C1 segment of cervical spinal cord (tissue), 14 donors: Measurements from ENCODE around the gene EPHA2.

Experiments used
- DNase-seq, 14 donors: peaks; one replicate each; lab custom pipeline; 2025; lab: John Stamatoyannopoulos, UW

Gene EPHA2

DNA sequence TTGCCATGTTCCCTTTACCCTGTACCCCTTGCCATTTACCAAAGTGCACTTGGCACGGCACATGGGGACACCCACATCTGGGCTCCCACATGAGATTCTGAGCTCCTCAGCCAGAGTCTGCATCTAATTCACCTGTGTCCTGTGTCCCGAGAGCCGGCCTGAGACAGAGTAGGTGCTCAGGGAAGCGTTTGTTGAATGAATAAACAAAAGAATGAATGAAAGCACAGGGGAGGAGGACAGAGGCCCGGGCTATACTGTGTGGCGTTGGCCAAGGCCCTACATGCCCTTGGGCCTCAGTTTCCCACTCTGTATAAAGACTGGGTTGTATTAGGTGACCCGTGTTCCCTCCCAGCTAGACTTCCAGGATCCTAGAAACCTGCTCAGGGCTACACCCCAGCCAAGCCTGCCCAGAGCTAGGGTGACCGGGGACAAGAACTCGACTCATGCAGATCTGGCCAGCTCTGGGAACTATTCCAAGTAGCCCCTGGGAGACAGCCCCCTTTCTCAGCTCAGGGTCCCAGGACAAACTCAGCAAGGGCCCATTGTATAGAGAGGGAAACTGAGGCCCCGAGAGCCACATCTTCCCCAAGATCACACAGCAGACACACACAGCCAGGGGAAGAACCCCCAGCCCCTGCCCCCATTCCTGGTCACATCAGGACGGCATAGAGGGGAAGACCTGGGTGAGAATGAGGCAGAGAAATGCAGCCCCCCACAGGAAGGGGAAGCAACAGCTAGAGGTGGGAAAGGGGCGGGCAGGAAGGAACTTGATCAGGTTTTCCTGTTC, 6.0 kb downstream of the EPHA2 start:
- DNase-seq, result no peak

DNA sequence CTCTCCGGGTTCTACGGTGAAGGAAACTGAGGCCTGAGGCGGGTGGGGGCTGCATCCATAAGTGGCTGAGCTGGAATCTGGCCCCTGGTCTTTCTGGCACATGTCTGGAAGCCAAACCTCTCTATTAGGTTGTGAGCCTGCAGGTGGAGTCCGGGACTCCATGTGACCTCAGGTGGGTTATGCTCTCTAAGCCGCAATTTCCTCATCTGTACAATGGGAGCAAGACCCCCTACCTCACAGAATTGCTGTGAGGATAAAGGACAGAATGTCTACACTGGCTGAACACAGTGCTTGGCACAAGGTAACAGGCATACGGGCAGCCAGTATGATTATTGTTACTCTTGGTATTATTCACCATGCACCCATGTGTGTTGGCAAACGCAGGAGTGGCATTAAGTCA, 6.7 kb downstream of the EPHA2 start:
- DNase-seq, result no peak

DNA sequence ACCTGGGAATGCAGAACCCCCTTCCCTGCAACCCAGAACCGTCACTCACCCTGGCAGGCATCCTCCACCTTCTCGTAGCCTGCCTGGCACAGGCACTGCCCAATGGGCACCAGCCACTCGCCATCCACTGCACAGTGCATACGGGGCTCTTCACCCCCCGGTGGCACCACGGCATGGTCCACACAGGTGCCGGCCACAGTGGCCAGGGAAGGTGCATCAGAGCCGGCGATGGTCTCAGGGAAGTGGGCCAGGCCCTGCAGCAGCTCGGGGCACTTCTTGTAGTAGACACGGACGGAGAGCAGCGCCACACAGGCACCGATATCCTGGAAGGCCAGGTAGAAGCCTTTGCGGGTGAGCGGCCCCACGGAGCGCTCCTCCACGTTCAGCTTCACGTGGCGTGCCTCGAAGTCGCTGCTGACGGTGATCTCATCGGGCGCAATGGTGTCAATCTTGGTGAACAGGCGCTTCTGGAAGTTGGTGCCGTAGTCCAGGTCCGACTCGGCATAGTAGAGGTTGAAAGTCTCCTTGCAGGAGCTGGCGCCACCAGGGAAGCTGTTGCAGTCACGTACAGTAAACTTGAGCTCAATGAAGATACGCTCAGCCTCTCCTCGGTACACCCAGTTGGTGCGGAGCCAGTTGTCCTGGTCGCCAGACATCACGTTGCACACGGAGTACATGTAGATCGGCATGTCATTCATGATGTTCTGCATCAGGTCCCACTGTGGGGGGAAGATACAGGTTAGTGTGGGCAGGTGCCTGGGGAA, 7.4 kb downstream of the EPHA2 start:
- no peak for DNase-seq

DNA sequence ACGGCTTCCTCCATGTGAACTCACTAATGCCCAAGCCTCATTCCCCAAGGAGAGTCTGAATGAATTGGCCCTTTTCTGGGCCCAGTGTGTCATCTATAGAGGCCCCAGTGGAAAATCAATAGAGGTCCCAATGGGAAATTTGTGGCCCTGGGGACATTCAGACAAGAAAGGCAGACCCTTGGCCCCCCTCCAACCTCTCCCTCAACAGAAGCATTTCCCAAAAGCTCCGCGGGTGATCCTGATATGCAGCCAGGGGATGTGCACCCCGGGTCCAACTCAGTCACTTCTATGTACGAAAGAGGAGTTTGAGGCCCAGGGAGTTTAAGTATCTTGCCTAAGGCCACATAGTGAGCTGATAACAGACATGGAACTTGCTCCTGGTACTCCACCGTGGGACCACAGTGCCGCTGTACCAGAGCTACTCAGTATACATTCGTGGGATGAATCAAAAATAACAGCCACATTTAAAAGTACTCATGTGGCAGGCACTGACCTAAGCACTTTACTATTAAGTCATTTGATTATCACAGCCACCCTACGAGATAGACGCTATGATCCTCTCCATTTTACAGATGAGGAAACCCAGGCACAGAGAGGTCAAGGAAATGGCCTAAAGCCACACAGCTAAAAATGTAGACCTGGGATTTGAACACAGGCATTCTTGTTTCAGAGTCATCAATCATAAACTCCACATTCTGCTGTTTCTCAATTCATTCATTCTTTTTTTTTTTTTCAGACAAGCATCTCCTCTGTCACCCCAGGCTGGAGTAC, 8.5 kb downstream of the EPHA2 start:
- no peak for DNase-seq

DNA sequence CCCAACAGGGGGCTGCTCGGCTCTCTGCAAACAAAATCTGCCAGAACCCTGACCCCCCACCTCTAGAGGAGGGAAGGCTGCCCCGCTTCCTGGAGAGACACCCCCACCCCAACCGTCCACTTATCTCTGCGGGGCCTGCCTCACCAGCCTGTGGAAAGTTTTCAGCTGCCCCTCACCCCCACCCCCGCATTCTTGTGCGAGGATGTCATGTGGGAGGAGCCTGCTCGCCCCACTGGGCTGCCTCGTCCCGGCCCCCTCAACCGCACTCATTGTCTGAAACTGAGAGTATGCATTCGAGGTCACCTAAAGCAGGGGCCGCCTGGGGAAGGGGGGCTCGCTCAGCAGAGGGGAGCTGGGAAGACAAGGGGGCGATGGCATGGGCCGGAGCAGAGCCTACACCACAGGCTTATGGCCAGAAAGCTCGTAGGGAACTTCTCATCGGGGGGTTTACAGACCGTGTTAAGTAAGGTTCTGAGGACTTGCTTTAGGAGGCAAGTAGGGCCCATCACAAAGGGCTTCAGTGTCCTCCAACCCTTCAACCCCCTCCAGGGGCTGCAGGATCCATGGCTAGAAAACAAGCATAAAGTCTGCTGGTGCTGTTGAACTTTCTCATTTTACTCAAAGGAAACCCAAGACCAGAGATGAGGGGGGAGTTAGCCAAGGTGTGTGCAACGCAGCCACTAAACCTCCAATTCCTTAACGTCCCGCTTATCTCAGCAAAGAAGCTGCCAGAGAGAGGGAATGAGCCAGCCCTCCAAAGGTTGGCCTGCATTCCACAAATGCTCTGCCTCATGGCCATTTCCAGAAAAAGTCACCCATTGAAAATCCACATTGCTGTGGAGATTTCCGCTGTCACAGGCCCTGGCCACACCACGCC, 9.4 kb downstream of the EPHA2 start:
- peak in 2 of 14 donors; percentile 12 to 18 for DNase-seq

DNA sequence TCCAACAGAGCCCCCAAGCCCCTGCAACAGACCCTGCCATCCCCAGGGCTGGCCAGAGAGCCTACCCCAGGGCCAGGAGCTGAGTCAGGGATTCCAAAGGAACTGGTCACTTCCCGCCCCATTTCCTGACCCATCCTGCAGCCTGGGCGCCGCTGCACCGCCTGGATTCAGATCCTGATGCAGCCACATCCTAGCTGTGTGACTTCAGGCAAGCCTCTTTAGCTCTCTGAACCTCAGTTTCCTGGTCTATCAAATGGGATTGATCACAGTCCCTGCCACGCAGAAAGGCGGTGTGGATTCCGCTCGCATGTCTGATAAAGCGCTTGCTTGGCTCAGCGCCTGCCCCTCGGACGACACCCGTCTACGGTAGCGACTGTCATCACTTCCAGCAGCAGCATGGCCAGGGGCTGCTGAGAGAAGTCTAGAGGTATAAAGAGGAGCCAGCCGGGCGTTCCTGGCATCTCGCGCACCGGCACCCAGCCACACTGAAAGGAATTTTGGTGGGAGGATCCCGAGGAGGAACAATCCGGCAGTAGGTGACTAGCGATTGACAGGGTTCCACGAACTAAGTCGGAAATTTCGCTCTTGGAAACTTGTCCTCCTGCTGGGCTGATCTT, 10.1 kb downstream of the EPHA2 start:
- peak in 1 of 14 donors; percentile 31 for DNase-seq

DNA sequence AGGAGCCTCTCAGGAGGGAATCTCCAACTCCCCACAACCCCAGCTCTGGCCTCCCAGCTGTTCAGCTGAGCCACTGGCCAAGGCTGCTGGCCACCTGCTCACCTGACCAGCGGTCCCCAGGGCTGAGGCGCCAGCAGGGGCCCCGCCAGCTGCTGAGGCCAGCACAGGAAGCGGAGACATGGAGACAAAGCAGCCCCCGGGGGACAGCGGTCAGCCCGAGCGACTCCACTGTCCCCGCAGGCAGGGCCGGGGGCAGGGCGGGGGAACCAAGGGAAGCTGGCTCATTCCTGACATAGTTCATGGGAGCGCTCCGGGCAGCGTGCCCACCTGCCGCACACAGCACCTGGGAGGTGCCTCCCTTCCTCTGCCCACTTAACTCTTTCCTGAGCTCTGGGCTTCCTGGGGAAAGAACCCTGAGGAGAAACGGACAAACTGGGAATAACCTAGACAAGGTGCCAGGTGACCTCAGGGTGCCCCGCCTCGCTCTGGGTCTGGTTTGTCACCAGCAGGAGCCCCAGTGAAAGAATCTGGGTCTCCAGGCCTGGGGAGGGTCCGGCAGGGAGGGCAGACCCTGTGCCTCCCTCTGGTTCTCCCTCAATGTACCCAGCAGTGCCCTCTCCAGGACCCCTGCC, 10.7 kb downstream of the EPHA2 start:
- no peak for DNase-seq

DNA sequence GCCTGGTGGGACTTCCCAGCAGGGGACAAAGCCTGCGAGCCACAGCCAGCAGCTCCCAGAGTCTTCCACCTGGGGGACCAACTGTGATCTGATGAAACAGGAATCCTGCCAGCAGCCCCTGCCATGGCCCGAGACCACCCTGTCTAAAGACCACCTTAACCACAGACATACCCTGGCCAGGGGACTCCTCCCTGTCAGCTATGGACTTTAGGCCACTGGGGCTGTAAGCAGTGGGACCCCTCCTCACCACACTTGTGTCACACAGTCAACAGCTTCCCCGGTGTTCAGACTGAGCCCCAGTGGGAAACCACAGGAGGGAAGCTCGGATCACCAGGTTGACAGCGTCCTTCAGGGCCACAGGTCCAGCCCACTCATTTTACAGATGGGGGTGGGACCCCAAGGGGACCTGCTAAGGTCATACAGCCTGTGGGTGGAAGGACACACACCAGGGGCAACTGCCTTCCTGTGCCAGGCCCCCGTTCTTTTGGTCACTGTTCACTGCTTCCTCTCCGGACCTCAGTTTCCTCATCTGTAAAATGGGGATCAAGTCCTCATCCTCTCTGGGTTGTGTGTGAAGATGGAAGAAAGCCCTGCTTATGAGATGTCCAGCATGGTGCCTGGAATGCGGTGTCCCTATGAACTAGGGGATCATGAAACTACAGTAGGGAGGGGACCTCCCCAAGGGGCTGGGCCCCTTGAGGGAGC, 11.4 kb downstream of the EPHA2 start:
- DNase-seq, result no peak

DNA sequence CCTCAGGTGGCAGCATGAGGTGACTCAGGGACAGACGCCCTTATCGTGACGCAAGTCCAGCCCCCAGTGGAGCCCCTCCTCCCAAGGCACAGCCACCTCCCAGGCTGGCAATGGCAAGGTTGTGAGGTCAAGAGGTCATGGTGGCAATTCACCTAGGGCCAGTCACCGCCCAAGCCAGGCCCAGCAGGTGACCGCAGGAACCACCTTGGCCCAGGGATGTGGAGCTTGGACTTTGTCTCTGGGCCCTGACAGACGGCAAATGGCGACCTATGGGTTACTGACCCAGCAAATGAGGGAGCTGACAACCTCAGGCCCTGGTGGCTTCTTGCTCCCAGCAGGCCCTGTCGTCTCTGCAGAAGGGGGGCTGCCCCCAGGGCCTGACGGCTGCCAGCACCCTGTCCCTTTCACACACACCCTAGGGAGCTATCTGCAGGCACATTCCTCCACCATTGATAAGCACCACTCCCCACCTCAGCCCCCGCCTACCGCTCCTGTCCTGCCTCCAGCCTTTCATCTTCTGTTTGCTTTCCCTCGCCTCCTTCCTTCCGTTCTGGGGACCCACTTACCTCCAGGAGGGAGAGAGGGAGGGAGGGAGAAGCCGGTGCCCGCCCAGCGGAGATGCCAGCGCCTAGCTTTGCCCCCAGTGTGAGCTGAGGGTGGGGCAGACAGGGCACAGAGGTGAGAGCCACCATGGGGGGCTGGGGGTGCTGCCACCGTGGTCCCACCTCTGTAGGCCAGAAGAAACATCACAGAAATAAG, 12.1 kb downstream of the EPHA2 start:
- no peak for DNase-seq

DNA sequence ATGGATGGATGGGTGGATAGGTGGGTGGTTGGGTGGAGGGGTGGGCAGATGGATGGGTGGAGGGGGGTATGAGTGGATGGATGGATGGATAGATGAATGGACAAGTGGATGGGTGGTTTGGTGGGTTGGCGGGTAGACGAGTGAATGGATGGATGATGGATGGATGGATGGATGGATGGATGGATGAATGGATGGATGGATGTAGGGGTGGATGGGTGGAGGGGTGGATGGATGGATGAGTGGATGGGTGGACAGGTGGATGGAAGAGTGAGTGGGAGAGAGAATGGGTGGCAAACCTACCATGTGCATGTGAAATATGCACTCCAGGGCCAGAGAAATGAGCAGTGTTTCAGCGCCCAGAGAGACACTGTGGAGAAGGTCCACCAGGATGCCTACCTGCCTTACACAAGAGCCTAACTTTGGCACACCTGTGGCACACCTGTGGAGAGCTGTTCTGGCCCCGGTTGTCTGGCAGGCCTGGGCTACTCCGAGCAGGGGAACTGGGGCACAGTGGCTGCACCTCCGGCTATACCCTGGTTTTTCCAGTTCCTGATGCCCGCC, 12.8 kb downstream of the EPHA2 start:
- DNase-seq, result no peak

DNA sequence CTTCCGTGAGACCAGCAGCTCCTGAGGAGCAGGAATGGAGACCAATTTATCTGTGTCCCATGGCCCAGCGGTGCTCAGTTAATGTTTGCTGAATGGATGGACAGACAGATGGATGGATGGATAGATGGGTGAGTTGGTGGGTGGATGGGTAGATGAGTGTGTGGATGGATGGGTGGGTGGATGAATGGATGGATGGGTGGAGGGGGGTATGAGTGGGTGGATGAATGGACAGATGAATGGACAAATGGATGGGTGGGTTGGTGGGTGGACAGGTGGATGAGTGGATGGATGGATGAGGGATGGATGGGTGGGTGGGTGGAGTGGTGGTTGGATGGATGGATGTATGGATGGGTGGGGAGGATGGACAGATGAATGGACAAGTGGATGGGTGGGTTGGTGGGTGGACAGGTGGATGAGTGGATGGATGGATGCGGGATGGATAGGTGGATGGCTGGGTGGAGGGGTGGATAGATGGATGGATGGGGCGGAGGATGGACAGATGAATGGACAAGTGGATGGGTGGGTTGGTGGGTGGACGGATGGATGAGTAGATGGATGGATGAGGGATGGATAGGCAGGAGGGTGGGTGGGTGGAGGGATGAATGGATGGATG, 13.4 kb downstream of the EPHA2 start:
- no peak for DNase-seq

DNA sequence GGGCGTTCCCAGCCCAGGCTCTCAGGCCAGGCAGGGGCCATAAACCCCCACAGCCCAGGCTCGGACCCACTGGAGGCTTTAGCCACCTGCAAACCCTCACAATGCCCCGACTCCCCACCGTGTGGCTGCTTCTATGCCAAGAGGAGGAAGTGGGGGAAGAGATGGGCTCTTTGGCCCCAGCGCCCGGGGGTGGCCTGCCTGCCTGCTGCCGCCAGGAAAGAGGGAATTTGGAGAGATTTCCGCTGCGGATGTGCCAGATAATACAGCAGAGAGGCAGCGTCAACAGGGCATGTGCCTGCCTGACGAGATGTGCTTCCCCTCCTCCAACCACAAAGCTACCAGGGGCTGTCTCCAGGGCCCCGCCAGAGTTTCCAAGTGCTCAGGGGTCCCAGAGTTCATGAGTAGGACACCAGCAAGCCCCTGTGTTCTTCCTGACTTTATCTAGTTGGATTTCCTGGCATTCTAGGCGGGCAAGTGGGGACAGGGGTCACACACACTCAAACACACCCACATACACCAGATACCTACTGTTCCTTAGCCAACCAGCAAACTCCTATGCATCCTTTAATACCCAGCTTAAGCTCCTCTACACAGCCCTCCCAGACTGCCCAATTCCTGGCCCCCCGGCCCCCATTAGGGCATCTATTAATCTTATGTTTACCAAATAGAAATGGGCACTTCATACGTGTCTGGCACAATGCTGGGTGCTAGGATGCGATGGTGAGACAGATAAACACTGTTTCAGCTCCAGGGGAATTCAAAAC, 14.1 kb downstream of the EPHA2 start:
- peak in 1 of 14 donors; percentile 52 for DNase-seq

DNA sequence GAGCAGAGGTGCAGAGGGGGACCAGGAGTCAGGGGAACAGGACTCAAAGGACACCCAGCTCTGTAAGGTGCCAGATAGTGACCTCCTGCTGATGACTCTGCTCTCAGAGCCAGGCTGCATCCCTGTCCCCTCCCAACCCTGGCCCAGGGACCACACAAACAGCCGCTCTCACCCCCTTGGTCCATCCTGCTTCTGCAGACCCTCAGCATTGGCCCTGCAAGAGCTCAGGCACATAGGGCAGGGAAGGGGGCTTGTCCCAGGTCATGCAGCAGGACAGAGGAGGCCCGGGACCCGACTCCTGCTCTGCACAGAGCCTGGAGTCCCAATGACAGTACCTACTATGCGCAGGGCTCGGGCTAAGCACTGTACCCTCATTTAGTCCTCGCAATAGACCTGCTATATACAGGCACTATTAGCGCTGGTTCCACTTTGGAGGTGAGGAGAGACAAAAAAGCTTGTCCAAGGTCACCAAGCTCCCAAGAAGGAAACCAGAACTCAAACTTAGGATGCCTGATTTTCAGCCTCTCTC, 15.7 kb downstream of the EPHA2 start:
- no peak for DNase-seq

DNA sequence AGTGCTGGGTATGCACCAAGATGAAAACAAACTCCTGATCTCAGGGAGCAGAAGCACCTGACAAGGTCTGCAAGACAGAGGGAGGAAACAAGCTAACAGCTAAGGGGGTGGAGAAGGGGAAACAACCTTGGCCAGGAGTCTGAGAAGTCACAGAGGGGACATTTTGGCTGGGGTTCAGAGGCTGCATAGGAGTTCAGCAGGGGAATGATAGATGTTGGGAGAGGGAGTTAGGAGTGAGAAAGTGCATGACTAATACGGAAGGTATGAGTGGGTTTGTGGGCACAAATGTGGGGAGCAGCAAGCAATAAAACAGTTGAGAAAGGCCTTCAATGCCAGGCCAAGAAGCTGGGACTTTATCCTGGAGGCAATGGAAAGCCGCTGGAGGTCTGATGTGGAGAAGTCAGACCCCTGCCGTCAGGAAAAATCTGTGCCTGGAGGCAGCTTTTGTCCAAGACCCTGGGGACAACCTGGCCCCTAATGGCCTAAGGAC, 16.4 kb downstream of the EPHA2 start:
- DNase-seq, result no peak

DNA sequence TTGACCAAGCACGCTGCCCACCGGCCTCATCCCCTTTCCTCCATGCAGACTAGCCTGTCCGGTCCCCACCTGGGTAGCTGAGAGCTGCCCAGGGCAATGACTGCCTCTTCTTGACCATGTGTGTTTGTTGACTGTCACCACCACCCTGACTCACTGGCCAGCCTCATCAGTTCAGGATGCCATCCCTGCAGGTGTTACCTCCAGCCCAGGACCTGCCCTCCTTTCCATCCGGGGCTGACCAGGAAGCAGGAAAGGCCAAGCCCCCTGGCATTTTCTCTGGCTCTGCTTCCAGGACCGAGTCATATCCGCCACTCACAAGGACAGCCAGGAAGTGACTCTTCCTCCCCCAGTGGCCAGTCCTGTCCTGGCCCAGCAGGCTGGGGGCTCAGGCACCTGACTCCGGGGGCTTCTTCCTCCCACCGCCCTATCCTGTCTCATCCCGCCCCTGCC, 17.1 kb downstream of the EPHA2 start:
- no peak for DNase-seq

DNA sequence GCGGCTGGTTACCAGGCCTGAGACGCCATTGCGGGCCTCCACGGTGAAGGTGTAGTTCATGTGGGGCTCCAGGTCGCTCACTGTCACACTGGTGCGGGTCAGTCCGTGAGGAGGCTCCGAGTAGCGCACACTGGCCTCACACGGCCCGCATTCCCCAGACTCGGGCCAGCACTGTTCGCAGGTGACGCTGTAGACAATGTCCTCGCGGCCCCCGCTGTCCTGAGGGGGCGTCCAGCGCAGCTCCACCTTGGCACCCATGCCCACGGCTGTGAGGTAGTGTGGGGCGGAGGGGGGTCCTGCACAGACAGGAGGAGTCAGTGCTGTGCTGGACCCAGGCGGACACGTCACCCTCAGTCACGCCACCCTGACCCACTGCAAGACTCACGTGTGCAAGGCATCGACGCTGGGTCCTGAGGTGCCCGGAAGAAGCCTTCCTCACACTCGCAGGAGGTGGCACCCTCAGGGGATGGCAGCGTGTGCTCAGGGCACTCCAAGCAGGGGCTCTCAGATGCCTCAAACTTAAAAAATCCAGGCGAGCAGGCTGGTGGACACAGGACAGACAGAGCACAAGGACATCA, 17.9 kb downstream of the EPHA2 start:
- DNase-seq, result no peak

DNA sequence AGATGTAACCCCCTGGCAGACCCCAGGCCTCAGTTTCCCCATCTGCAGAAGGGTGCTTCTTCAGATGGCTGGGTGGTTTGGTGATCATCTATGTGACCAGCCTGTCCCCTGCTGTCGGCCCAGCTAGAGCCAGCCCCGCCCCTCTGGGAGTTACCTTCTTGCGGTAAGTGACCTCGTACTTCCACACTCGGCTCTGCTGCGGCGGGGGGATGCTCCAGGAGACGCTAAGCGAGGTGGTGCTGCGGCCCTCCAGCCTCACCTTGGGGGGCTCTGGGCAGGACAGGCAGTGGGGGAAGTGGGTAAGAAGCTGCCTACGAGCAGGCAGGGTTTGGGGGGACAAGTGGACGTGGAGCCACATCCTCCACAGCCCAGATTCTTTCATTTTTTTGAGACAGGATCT, 20.4 kb downstream of the EPHA2 start:
- no peak for DNase-seq
